Adrenal gland (tissue), 5 donors: ENCODE results near the gene MBOAT7.

ENCODE experiments used
- POLR2A ChIP-seq, 2 donors: fragments of 450-650 bp; IDR thresholded peaks; one replicate each; pipeline ENCODE4 v1.6.1; 2017; ENCODE audit warnings: antibody characterized with exemption in 2 of 2, mild to moderate bottlenecking in 2 of 2, moderate library complexity in 1 of 2
- TF ChIP-seq, protein P1 (sequence below), 6 experiments: fragments of 450-650 bp in 4 of 6; fragments of 200-600 bp in 2 of 6; sonication (generic) in 1 of 6; IDR thresholded peaks; 1 replicate in 5 of 6; 2 replicates in 1 of 6; pipeline versions ENCODE4 v1.5.1 to v1.8.0; 2016 to 2021; ENCODE audit warnings: antibody characterized with exemption in 6 of 6, mild to moderate bottlenecking in 2 of 6, moderate library complexity in 1 of 6
- donor health status: DM: no; HTN: no; CAD: no.

DNA sequence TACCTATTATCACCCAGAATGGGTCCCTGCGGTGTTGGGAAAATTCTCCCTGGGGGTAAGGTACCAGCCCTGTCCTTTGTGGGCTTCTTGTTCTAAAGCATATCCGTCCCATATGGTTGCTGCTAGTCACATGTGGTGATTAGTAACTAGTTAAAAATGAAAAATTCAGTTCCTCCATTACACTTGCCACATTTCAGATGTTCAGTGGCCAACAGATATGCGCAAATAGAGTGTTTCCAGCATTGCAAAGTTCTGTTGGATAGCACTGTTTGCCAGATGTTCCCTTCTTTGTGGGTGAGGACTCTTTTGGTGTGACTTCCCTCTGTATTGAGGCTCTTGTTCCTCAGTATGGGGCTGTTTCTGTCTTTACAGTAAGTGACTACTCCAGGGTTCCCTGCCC lies 48.0 kb downstream of the MBOAT7 start:
- TF ChIP-seq, protein P1, sequence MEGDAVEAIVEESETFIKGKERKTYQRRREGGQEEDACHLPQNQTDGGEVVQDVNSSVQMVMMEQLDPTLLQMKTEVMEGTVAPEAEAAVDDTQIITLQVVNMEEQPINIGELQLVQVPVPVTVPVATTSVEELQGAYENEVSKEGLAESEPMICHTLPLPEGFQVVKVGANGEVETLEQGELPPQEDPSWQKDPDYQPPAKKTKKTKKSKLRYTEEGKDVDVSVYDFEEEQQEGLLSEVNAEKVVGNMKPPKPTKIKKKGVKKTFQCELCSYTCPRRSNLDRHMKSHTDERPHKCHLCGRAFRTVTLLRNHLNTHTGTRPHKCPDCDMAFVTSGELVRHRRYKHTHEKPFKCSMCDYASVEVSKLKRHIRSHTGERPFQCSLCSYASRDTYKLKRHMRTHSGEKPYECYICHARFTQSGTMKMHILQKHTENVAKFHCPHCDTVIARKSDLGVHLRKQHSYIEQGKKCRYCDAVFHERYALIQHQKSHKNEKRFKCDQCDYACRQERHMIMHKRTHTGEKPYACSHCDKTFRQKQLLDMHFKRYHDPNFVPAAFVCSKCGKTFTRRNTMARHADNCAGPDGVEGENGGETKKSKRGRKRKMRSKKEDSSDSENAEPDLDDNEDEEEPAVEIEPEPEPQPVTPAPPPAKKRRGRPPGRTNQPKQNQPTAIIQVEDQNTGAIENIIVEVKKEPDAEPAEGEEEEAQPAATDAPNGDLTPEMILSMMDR (IDR thresholded peaks at IDR 0.05): no peak
- no peak for TF ChIP-seq POLR2A (IDR thresholded peaks at IDR 0.05)
